K562 (cell line): ENCODE results near the gene MDC1. TPM values are rescaled to one million over a fixed set of nuclear protein-coding genes. Genes with fewer than 3 reads are reported as not detected.

Source experiments
- BDP1 ChIP-seq: IDR thresholded peaks from 3 replicates; pipeline ENCODE4 v1.6.1; 2011; ENCODE audit not compliant: insufficient read length, insufficient read depth
- DNMT1 ChIP-seq: fragments of 450-650 bp; IDR thresholded peaks from 2 replicates; pipeline ENCODE4 v1.6.1; 2016; ENCODE audit warnings: antibody characterized with exemption, mild to moderate bottlenecking
- ELF1 ChIP-seq: fragments of 200-800 bp; sonication (Bioruptor generic); IDR thresholded peaks from 2 replicates; pipeline ENCODE4 v1.6.1; 2016; ENCODE audit warnings: missing genetic modification characterization, missing compliant biosample characterization
- HIVEP1 ChIP-seq: fragments of 250-450 bp; sonication (Bioruptor Pico); IDR thresholded peaks from 2 replicates; pipeline ENCODE4 v1.4.0; 2020; ENCODE audit warnings: mild to moderate bottlenecking
- HNRNPH1 ChIP-seq: fragments of 200-400 bp; formaldehyde crosslinking; optimal IDR thresholded peaks from 2 replicates; pipeline ENCODE3; 2017; ENCODE audit warnings: low read depth, mild to moderate bottlenecking, low read length, moderate library complexity
- LCOR ChIP-seq: sonication (generic); formaldehyde crosslinking; IDR thresholded peaks from 2 replicates; pipeline ENCODE4 v1.8.0; 2022; ENCODE audit warnings: mild to moderate bottlenecking, missing genetic modification reagents
- MCM3 ChIP-seq: fragments of 450-650 bp; IDR thresholded peaks from 2 replicates; pipeline ENCODE4 v1.6.1; 2016
- MTF1 ChIP-seq: fragments of 250-450 bp; sonication (Bioruptor Pico); IDR thresholded peaks from 2 replicates; pipeline ENCODE4 v1.9.0; 2021; ENCODE audit warnings: moderate library complexity, mild to moderate bottlenecking, inconsistent platforms, borderline replicate concordance
- NCOA6 ChIP-seq: fragments of 450-650 bp; IDR thresholded peaks from 2 replicates; pipeline ENCODE4 v1.6.1; 2017; ENCODE audit warnings: mild to moderate bottlenecking
- NRF1 ChIP-seq, 2 experiments: fragments of 450-650 bp; IDR thresholded peaks in 1 of 2; conservative IDR thresholded peaks in 1 of 2; 2 replicates each; pipeline ENCODE4 v1.6.1; 2014; ENCODE audit warnings: mild to moderate bottlenecking in 2 of 2
- PHTF2 ChIP-seq: fragments of 250-450 bp; sonication (Bioruptor Pico); IDR thresholded peaks from 2 replicates; pipeline ENCODE4 v1.5.0; 2021; ENCODE audit warnings: mild to moderate bottlenecking
- POLR2H ChIP-seq: IDR thresholded peaks from 2 replicates; pipeline ENCODE4 v1.6.1; 2016; ENCODE audit warnings: missing genetic modification characterization, low read depth, mild to moderate bottlenecking, control low read depth, missing compliant biosample characterization, moderate library complexity
- RAD21 ChIP-seq, 2 experiments: fragments of 250-450 bp in 1 of 2; fragments of 450-650 bp in 1 of 2; sonication (Bioruptor Pico) in 1 of 2; formaldehyde crosslinking in 1 of 2; IDR thresholded peaks in 1 of 2; conservative IDR thresholded peaks in 1 of 2; 2 replicates each; pipeline versions ENCODE4 v1.4.0 to v1.8.0; 2020 to 2022; ENCODE audit warnings: mild to moderate bottlenecking in 2 of 2, moderate library complexity in 1 of 2
- SIRT6 ChIP-seq: IDR thresholded peaks from one replicate; pipeline ENCODE4 v1.6.1; 2012; ENCODE audit warnings: low read depth, mild to moderate bottlenecking, control low read depth, inconsistent platforms, low read length, moderate library complexity
- SMARCB1 ChIP-seq: IDR thresholded peaks from 2 replicates; pipeline ENCODE4 v1.6.1; 2011; ENCODE audit warnings: improper control_type of control experiment, low read depth; ENCODE audit not compliant: insufficient read length
- TCF7 ChIP-seq: sonication (generic); IDR thresholded peaks from 2 replicates; pipeline ENCODE4 v1.6.1; 2016; ENCODE audit warnings: antibody characterized with exemption, borderline replicate concordance
- ZC3H11A ChIP-seq: IDR thresholded peaks from 2 replicates; pipeline ENCODE4 v1.6.1; 2012; ENCODE audit warnings: low read depth, low read length, improper control_type of control experiment
- ZNF121 ChIP-seq: sonication (generic); formaldehyde crosslinking; conservative IDR thresholded peaks from 2 replicates; pipeline ENCODE4 v1.8.0; 2022; ENCODE audit warnings: missing genetic modification reagents
- ZNF140 ChIP-seq: fragments of 250-450 bp; sonication (Bioruptor Pico); IDR thresholded peaks from 2 replicates; pipeline ENCODE4 v1.8.0; 2021; ENCODE audit warnings: moderate library complexity, mild to moderate bottlenecking, inconsistent platforms
- ZNF232 ChIP-seq: sonication (generic); formaldehyde crosslinking; IDR thresholded peaks from 2 replicates; pipeline ENCODE4 v1.8.0; 2022; ENCODE audit warnings: mild to moderate bottlenecking, missing genetic modification reagents
- ZNF311 ChIP-seq: fragments of 250-450 bp; sonication (Bioruptor Pico); IDR thresholded peaks from 2 replicates; pipeline ENCODE4 v1.4.0; 2020; ENCODE audit warnings: mild to moderate bottlenecking, moderate library complexity
- ZNF41 ChIP-seq: fragments of 250-450 bp; sonication (Bioruptor Pico); conservative IDR thresholded peaks from 2 replicates; pipeline ENCODE4 v1.4.0; 2020; ENCODE audit warnings: mild to moderate bottlenecking
- polyA plus RNA-seq, 8 experiments: library from polyadenylated mRNA; depleted of rRNA in 4 of 8; stranded (reverse) in 5 of 8; unstranded in 3 of 8; fragments of >200 nt; fragmentation: Nextera tagmentation in 2 of 8; fragmentation: Illumina TruSeq in 1 of 8; extraction: Ambion mirVana in 2 of 8; extraction: Trizol in 1 of 8; gene quantifications; 2 replicates each; pipeline versions ENCODE4 v1.2.1 to v1.2.3, GENCODE V29; 2011 to 2014; ENCODE audit warnings: inconsistent platforms in 1 of 8, missing spikeins in 1 of 8
- total RNA-seq, 7 experiments: library from RNA; depleted of rRNA in 6 of 7; stranded (reverse); fragments of >200 nt in 6 of 7; fragmentation: Illumina TruSeq in 2 of 7; extraction: Trizol in 2 of 7; gene quantifications; 2 replicates each; pipeline versions ENCODE4 v1.2.1 to v1.2.3, GENCODE V29; 2011 to 2021; ENCODE audit warnings: low replicate concordance in 1 of 7
- TF ChIP-seq, protein P1 (sequence below): fragments of 250-450 bp; sonication (Bioruptor Pico); IDR thresholded peaks from 2 replicates; pipeline ENCODE4 v1.8.0; 2021; ENCODE audit warnings: borderline replicate concordance, mild to moderate bottlenecking, moderate library complexity; ENCODE audit not compliant: poor library complexity, severe bottlenecking
- TF ChIP-seq, protein P2 (sequence below): fragments of 250-450 bp; sonication (Bioruptor Pico); IDR thresholded peaks from 2 replicates; pipeline ENCODE4 v1.5.0; 2021
- TF ChIP-seq, protein P3 (sequence below): fragments of 250-450 bp; sonication (Bioruptor Pico); IDR thresholded peaks from 2 replicates; pipeline ENCODE4 v1.8.0; 2021; ENCODE audit warnings: mild to moderate bottlenecking, moderate library complexity

MDC1 gene
- total and polyA plus RNA-seq, 9 of the 15 experiments (the other 6 are each of a cell fraction or from before 2014, with no cell fraction given) = 8.2 to 114 (median 20.0) TPM

DNA sequence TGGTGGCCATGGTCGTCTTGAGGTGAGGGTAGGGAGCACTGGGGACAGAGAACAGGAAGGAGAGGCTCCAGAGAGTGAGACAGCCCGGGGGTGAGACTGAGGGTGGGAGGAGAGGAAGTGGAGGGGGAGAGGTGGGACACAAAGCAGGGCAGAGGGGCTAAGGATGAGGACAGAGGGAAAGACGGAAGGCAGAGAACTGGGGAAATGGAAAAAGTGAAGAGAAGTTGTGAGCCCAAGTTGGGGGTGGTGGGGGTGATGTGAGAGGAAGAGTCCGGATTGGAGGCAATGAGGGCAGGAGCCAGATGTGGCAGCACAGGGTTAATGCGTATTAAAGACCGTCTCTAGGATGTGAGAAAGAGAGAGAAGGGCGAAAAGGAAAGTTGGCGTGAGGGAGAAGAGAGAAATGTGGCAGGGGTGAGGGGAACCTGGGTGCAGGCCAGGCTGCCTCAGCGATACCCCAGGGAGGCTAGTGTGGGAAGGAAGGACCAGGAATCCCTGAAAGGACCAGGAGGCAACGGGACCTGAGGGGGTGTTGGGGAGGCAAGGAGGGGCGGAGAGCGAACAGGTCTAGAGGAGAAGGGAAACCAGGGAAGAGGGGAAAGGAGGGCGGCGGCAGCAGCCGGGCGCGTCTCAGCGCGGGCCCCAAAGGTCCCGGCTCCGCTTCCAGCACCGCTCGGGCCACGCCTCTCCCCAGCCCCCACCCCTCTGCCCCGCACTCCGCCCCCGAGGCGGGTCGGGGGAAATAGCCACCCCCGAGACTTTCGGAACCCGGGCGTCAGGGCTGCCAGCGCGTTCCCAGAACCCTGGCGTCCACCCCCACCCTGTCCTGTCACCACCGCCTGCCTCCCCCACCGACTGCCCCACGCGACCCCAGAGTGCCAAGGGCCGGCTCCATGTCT lies 30.8 kb downstream of the MDC1 start, which contains the start of gene PPP1R18 (continued):
- no peak for TF ChIP-seq SMARCB1
- no peak for TF ChIP-seq ZNF232 (CRISPR knock-in tag)
- no peak for TF ChIP-seq ZNF41
- TF ChIP-seq NRF1 (conservative IDR thresholded peaks at IDR 0.05 in 1 of 2, IDR thresholded peaks at IDR 0.05 in 1 of 2) = no peak
- TF ChIP-seq POLR2H = no peak
- no peak for TF ChIP-seq RAD21 (CRISPR knock-in tag; conservative IDR thresholded peaks at IDR 0.05 in 1 of 2, IDR thresholded peaks at IDR 0.05 in 1 of 2)
- no peak for TF ChIP-seq TCF7
- no peak for TF ChIP-seq MTF1
- no peak for TF ChIP-seq MCM3
- TF ChIP-seq, protein P1, sequence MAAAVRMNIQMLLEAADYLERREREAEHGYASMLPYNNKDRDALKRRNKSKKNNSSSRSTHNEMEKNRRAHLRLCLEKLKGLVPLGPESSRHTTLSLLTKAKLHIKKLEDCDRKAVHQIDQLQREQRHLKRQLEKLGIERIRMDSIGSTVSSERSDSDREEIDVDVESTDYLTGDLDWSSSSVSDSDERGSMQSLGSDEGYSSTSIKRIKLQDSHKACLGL (CRISPR knock-in tag) = no peak
- TF ChIP-seq, protein P2, sequence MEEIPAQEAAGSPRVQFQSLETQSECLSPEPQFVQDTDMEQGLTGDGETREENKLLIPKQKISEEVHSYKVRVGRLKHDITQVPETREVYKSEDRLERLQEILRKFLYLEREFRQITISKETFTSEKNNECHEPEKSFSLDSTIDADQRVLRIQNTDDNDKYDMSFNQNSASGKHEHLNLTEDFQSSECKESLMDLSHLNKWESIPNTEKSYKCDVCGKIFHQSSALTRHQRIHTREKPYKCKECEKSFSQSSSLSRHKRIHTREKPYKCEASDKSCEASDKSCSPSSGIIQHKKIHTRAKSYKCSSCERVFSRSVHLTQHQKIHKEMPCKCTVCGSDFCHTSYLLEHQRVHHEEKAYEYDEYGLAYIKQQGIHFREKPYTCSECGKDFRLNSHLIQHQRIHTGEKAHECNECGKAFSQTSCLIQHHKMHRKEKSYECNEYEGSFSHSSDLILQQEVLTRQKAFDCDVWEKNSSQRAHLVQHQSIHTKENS (CRISPR knock-in tag) = no peak
- no peak for TF ChIP-seq BDP1
- no peak for TF ChIP-seq ZNF140 (CRISPR knock-in tag)
- TF ChIP-seq HNRNPH1 = no peak
- TF ChIP-seq, protein P3, sequence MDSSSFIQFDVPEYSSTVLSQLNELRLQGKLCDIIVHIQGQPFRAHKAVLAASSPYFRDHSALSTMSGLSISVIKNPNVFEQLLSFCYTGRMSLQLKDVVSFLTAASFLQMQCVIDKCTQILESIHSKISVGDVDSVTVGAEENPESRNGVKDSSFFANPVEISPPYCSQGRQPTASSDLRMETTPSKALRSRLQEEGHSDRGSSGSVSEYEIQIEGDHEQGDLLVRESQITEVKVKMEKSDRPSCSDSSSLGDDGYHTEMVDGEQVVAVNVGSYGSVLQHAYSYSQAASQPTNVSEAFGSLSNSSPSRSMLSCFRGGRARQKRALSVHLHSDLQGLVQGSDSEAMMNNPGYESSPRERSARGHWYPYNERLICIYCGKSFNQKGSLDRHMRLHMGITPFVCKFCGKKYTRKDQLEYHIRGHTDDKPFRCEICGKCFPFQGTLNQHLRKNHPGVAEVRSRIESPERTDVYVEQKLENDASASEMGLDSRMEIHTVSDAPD (CRISPR knock-in tag) = no peak
- TF ChIP-seq HIVEP1 = no peak
- no peak for TF ChIP-seq PHTF2 (CRISPR knock-in tag)
- TF ChIP-seq DNMT1 = 0 out of 2 replicates have a peak, but pooled peaks have one; percentile 73
- no peak for TF ChIP-seq ZNF121
- TF ChIP-seq ELF1 (tag) = 0 out of 2 replicates have a peak, but pooled peaks have one; percentile 12
- TF ChIP-seq ZC3H11A = no peak
- TF ChIP-seq NCOA6 = no peak
- no peak for TF ChIP-seq SIRT6
- no peak; the same call in 1 of the 2 replicates for TF ChIP-seq LCOR (CRISPR knock-in tag)
- no peak for TF ChIP-seq ZNF311
